NT2/D1 (cell line): ENCODE results near the gene SHROOM4.

Source experiments
- DNase-seq: peaks from one replicate; pipeline ENCODE4 v3.0.0-alpha.2; 2011; ENCODE audit warnings: low read depth, low spot score
- H3K27me3 ChIP-seq: 2 replicates; pipeline ENCODE4 v1.6.0; 2011; ENCODE audit warnings: mild to moderate bottlenecking; ENCODE audit not compliant: insufficient read length, insufficient read depth
- H3K36me3 ChIP-seq: 2 replicates; pipeline ENCODE4 v1.6.1; 2011; ENCODE audit warnings: mild to moderate bottlenecking, low read length, mixed read lengths; ENCODE audit not compliant: insufficient read depth, insufficient read length
- H3K4me1 ChIP-seq: 2 replicates; pipeline ENCODE4 v1.5.1; 2011; ENCODE audit not compliant: insufficient read depth, insufficient read length
- H3K4me3 ChIP-seq: 2 replicates; pipeline ENCODE4 v1.5.1; 2011; ENCODE audit warnings: low read depth; ENCODE audit not compliant: insufficient read length
- H3K9ac ChIP-seq: 2 replicates; pipeline ENCODE4 v1.6.0; 2011; ENCODE audit warnings: low read depth; ENCODE audit not compliant: insufficient read length
- H3K9me3 ChIP-seq: 2 replicates; pipeline ENCODE4 v1.5.1; 2011; ENCODE audit warnings: mild to moderate bottlenecking, low read length; ENCODE audit not compliant: insufficient read depth
- SUZ12 ChIP-seq: IDR thresholded peaks from 2 replicates; pipeline ENCODE4 v1.6.1; 2011; ENCODE audit not compliant: insufficient read length, insufficient read depth; ENCODE audit errors: extremely low read depth
- YY1 ChIP-seq: IDR thresholded peaks from 2 replicates; pipeline ENCODE4 v1.6.1; 2011; ENCODE audit not compliant: insufficient read length, insufficient read depth
- ZNF274 ChIP-seq: IDR thresholded peaks from 2 replicates; pipeline ENCODE4 v1.6.1; 2011; ENCODE audit warnings: mild to moderate bottlenecking, low read depth, low read length

The SHROOM4 gene

DNA sequence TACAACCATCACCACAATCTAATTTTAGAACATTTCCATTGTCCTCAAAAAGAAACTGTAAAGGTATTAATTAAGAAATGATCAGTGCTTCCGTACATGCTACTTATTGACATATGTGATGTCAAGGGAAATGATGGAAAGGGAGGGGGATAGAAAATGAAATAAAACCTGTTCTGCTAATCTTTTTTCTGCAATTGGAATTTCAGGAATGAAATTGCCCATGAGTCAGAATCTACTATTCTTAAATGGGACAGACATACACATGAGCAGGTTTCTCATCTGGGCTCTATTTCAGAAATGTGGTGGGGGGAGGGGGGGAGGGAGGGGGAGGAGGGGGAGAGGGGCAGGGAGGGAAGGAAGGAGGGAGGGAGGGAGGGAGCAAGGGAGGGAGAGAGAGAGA, 91.0 kb downstream of the SHROOM4 start:
- TF ChIP-seq YY1, result no peak
- no peak for TF ChIP-seq SUZ12
- Histone ChIP-seq H3K4me3 (no peak overlapping the region), H3K4me1 (no peaks in the 10 kb centered on the region), H3K9me3 (peaks cover 17% of the 10 kb centered on the region; the same call in 1 of the 2 replicates), H3K36me3 (no peaks in the 10 kb centered on the region), H3K9ac (no peak overlapping the region), H3K27me3 (no peaks in the 10 kb centered on the region)
- DNase-seq, result no peak

- peaks cover 7% of the 10 kb centered on the region; the same call in 1 of the 2 replicates for H3K9me3 ChIP-seq
- H3K27me3 ChIP-seq, result no peaks in the 10 kb centered on the region
- peak; percentile 57 for DNase-seq
- H3K36me3 ChIP-seq, result no peaks in the 10 kb centered on the region
- no peaks in the 10 kb centered on the region for H3K4me1 ChIP-seq
- no peak overlapping the region for H3K9ac ChIP-seq
- H3K4me3 ChIP-seq, result no peak overlapping the region
- TF ChIP-seq SUZ12 (no peak), ZNF274 (no peak), YY1 (no peak)
These were observed 92.1 kb downstream of the SHROOM4 start for GRCh38 chrX:50721764-50722521.

DNA sequence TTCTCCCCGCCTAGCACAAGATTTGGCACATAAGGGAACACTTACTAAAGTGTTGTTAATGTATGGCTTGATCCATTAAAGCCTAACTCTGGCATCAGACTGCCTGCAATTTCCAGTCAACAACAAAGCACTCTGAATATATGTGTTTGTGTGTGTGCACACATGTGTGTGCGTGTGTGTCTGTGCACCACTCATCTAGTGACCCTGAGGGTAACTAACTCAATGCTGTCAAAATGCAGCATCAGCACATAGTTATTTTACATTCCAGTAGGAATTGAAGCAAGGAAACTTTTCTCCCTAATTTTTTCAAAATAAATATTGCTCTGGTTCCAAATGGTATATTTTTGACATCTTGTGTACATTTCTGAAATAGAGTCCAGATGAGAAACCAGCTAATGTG, 94.4 kb downstream of the SHROOM4 start:
- H3K4me3 ChIP-seq, result no peak overlapping the region
- TF ChIP-seq SUZ12, result no peak
- TF ChIP-seq YY1, result no peak
- no peak for TF ChIP-seq ZNF274
- no peaks in the 10 kb centered on the region for H3K4me1 ChIP-seq
- H3K36me3 ChIP-seq, result no peaks in the 10 kb centered on the region
- no peaks in the 10 kb centered on the region for H3K9me3 ChIP-seq
- no peak overlapping the region for H3K9ac ChIP-seq
- no peaks in the 10 kb centered on the region for H3K27me3 ChIP-seq
- DNase-seq, result no peak

DNA sequence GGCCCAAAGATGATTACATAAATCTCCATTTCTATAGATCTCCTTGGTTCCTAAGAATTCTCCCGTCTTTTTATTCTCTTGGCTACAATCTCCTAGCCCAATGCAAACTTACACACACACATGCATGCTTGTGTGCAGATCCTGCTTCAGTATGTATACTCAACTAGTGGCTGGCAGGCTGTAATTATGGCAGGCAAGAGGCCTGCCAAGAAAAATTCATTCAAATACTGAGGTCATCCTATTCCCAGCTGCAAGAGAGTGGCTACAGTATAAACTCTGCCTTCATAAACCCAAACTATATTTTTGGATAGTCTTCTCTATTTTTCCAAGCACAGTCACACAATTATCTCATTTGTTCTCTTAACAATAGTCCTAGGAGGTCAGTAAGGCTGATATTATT, 95.2 kb downstream of the SHROOM4 start:
- Histone ChIP-seq H3K9me3 (no peaks in the 10 kb centered on the region), H3K4me1 (no peaks in the 10 kb centered on the region)
- DNase-seq, result no peak

DNA sequence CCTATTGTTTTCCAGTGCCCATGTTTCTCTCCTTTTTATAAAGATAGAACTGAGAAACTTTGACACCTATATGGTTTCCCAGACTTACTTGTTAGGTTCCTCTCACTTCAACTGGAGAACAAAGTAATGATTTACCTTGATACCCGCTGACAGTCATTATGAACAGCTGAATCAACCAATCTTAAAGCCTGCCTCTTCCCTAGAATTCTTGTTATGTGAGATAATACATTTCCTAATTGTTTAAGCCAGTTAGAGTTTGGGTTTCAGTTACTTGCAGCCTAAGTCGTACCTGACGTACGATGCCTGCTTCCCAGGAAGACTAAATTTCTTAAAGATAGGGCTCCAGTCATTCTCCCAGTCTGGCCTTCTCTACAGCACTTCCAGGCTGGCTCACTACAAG, 97.3 kb downstream of the SHROOM4 start:
- Histone ChIP-seq H3K4me1 (no peaks in the 10 kb centered on the region), H3K27me3 (no peaks in the 10 kb centered on the region), H3K9ac (no peak overlapping the region), H3K9me3 (no peaks in the 10 kb centered on the region), H3K4me3 (no peak overlapping the region), H3K36me3 (no peaks in the 10 kb centered on the region)
- TF ChIP-seq SUZ12 (no peak), ZNF274 (no peak), YY1 (no peak)
- DNase-seq, result no peak

More for the DNA sequence above, 95.2 kb downstream of the SHROOM4 start:
- H3K9ac ChIP-seq, result no peak overlapping the region
- no peaks in the 10 kb centered on the region for H3K27me3 ChIP-seq
- H3K36me3 ChIP-seq, result no peaks in the 10 kb centered on the region
- no peak for TF ChIP-seq ZNF274
- H3K4me3 ChIP-seq, result no peak overlapping the region

DNA sequence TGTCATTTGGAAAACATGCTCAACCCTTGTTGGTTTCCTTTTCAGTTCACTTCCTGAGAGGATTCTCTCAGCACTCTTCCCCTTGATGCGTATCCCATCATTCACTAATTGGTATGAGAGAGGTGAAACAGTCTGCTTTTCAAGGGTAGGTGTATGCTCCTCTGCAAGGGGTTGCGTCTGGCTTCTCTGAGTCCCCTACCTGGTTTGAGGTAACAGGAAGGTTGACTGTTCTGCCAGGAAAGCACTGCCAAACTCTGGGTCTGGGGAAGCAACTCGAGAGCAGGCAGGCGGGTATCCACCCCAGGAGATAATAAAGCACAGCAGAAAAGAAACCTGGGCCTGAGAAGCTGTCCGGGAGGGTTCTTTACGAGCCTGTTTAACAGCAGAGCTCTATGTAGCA, 101.2 kb downstream of the SHROOM4 start:
- H3K9me3 ChIP-seq, result no peaks in the 10 kb centered on the region
- H3K4me3 ChIP-seq, result no peak overlapping the region
- DNase-seq, result no peak
- no peak for TF ChIP-seq ZNF274
- TF ChIP-seq YY1, result no peak
- TF ChIP-seq SUZ12, result no peak
- no peaks in the 10 kb centered on the region for H3K36me3 ChIP-seq
- no peaks in the 10 kb centered on the region for H3K4me1 ChIP-seq
- no peak overlapping the region for H3K9ac ChIP-seq
- H3K27me3 ChIP-seq, result no peaks in the 10 kb centered on the region

GRCh38 chrX:50711907-50712306, 102.1 kb downstream of the SHROOM4 start:
- DNase-seq, result no peak
- H3K4me3 ChIP-seq, result no peak overlapping the region
- TF ChIP-seq SUZ12 (no peak), ZNF274 (no peak), YY1 (no peak)
- H3K36me3 ChIP-seq, result no peaks in the 10 kb centered on the region
- no peaks in the 10 kb centered on the region for H3K4me1 ChIP-seq
- H3K9me3 ChIP-seq, result no peaks in the 10 kb centered on the region
- no peak overlapping the region for H3K9ac ChIP-seq
- no peaks in the 10 kb centered on the region for H3K27me3 ChIP-seq
